KBM-7 (cell line): ENCODE data around the gene NCOR2.

ENCODE experiments used
- DNase-seq: peaks from one replicate; pipeline ENCODE4 v3.0.0-alpha.2; 2015
- in situ Hi-C: fragments of 300-500 bp; cut with MboI; formaldehyde crosslinking; loops from 2 replicates; pipeline ENCODE4 v1.14.3; 2020; ENCODE audit warnings: low sequenced_read_pairs, low pct_unique_long_range_greater_than_20kb, mixed read lengths

The NCOR2 gene

GRCh38 chr12:124534776-124535740, 32.4 kb downstream of the NCOR2 start:
- in situ Hi-C loops: no loop called here
- DNase-seq: no peak

GRCh38 chr12:124533456-124533855, 34.0 kb downstream of the NCOR2 start:
- in situ Hi-C loops: no loop called here
- no peak for DNase-seq

- in situ Hi-C loops: no loop called here
- no peak for DNase-seq
Measured at GRCh38 chr12:124532967-124533366, 34.4 kb downstream of the NCOR2 start.

- DNase-seq: no peak
Measured at GRCh38 chr12:124532331-124532750, 35.1 kb downstream of the NCOR2 start.

GRCh38 chr12:124531906-124532305, 35.5 kb downstream of the NCOR2 start:
- no peak for DNase-seq
- in situ Hi-C loops: no loop called here

More at GRCh38 chr12:124532331-124532750, 35.1 kb downstream of the NCOR2 start:
- in situ Hi-C loops: no loop called here

- DNase-seq: peak; percentile 43
- in situ Hi-C loops: no loop called here
Measured at GRCh38 chr12:124531281-124531745, 36.1 kb downstream of the NCOR2 start.

GRCh38 chr12:124530637-124531263, 36.7 kb downstream of the NCOR2 start:
- in situ Hi-C loops: no loop called here
- DNase-seq: no peak

- no peak for DNase-seq
- in situ Hi-C loops: no loop called here
Measured at GRCh38 chr12:124529565-124530276, 37.7 kb downstream of the NCOR2 start.

- in situ Hi-C loops: no loop called here
- DNase-seq: no peak
Measured at GRCh38 chr12:124527861-124528561, 39.4 kb downstream of the NCOR2 start.

GRCh38 chr12:124525927-124526692, 41.3 kb downstream of the NCOR2 start:
- in situ Hi-C loops: no loop called here
- DNase-seq: no peak

GRCh38 chr12:124525455-124525854, 42.0 kb downstream of the NCOR2 start:
- in situ Hi-C loops: no loop called here
- DNase-seq: no peak

- DNase-seq: no peak
- in situ Hi-C loops: no loop called here
Measured at GRCh38 chr12:124524231-124524925, 43.0 kb downstream of the NCOR2 start.

GRCh38 chr12:124523071-124523470, 44.3 kb downstream of the NCOR2 start:
- DNase-seq: no peak
- in situ Hi-C loops: no loop called here

GRCh38 chr12:124520907-124521306, 46.5 kb downstream of the NCOR2 start:
- DNase-seq: peak; percentile 70
- in situ Hi-C loops: no loop called here

- in situ Hi-C loops: no loop called here
- no peak for DNase-seq
Measured at GRCh38 chr12:124520265-124520701, 47.1 kb downstream of the NCOR2 start.

GRCh38 chr12:124519746-124520145, 47.7 kb downstream of the NCOR2 start:
- in situ Hi-C loops: no loop called here
- no peak for DNase-seq

- in situ Hi-C loops: no loop called here
- DNase-seq: peak; percentile 83
Measured at GRCh38 chr12:124518051-124518932, 49.1 kb downstream of the NCOR2 start.
